GM18519 (cell line): ENCODE measurements around the gene ZNF319.
"Not testable (repeated sequence)": the region's sequence is repeated elsewhere in the genome, so short reads cannot be mapped to it uniquely, and the experiment has no call there.

Experiments used
- ATAC-seq: cut with Tn5 transposase; IDR thresholded peaks from one replicate; pipeline ENCODE4 v1.9.1; 2021; ENCODE audit warnings: mild to moderate bottlenecking, moderate library complexity; ENCODE audit not compliant: unreplicated experiment, low FRiP score

Gene ZNF319

DNA sequence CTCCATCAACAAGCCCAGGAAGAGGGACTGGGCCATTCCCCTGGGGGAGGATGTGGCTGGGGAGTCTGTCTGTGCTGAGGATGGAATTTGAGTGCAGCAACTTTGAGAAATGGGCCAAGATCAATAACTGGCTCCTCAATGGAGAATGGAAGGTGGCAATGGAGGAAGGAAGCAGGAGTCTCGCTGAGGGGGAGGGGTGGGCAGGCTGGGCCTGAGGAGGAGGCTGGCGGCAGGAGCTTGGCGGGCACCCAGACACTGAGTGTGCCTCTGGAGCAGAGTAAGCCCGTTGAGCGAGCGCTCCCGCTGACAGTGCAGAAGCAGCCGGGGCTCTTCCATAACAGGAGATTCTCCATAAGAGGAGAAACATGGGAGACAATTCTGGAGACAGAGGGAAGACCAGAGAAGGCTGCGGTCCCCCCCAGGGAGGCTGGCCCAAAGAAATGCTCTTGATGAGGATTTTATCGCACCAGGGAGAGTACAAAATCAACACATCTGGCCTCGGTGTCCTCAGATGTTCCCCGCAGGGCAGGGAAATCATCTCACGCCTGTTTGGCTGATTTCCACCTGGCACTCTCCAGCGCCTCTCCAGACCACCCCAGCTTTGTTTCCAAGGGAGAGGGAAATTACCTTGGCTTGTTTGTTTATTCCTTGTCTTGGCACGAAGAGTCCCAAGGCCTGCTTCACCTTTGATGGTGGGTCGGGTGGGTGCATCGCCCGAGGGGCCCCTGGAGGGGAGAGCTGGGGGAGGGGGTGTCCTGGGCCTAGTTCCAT, 22.3 kb upstream of the ZNF319 start:
- no peak for ATAC-seq

DNA sequence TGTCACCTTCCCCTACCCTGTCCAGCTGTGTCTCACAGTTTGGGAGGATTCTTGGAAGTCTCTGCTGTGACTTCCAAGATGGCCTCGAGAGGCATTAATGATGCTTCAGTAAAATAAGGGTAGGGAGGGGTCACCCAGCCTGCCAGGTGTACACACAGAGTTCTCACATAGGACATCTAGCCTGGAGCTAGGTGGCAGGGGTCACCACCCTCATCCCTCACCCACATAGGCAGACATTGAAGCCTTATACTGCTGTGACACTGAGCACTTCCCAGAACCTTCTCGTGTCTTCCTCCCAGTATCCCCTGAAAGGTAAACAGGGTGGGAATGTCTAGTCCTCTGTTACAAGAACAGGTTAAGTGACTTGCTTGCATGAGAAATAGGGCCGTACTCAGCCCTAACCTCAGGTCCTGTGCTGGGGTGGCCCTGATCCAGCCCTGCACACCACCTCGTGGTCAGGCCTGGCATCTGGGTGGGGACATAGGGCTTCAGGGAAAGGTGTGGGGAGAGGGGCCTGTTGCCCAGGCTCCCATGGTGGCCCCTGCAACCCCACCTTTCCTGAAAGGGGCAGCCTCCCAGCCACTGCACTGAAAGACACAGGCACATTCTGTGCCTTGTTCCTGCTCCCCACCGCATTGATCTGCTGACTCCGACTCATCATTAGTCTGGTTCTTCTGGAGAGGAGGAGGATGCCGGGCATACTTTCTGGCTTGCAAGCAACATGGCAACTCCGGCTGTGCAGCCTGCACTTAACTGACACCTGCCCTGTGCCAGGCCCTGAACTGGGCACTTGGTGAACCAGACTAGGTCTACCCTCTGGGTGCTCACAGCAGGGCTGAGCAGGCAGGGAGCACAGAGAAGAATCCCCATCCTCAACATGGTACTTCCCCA, 21.4 kb upstream of the ZNF319 start:
- no peak for ATAC-seq

DNA sequence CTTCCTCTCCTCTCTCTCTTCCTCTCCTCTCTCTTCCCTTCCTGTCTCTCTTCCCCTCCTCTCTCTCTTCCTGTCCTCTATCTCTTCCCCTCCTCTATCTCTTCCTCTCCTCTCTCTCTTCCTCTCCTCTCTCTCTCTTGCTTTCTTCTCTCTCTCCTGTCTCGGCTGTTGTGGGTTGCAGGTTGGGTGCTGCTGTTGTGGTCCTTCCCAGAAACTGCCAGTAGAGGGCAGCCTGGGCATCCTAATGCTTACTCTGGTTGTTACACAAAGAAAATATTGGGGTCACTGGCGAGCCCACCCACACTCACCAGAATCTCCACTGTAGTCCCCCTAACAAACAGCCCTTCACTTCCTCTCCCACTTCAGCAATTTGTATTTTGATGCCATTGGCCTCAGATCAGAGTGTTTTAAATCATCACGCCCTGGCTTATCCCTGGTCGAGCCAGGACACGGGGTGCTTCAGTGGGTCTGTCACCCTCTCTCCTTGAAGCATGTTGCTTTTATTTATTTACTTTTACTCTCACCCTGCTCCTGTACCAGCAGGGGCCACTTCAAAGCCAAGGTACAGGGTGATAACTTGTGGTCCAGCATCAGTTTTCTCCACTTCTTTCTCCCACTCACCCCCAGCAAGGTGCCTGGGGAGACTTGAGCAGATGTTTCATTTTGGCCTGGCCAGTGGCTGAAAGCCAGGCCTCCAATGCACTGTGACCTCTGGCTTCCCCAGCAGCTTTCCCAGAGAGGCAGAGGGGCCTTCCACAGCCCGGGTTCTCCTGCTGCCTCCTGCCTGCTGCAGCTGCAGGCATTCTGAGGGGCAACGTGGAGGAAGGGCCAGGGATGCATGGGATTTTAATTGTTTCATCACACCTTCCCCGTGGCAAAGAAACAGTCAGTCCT, 20.4 kb upstream of the ZNF319 start:
- ATAC-seq: no peak

DNA sequence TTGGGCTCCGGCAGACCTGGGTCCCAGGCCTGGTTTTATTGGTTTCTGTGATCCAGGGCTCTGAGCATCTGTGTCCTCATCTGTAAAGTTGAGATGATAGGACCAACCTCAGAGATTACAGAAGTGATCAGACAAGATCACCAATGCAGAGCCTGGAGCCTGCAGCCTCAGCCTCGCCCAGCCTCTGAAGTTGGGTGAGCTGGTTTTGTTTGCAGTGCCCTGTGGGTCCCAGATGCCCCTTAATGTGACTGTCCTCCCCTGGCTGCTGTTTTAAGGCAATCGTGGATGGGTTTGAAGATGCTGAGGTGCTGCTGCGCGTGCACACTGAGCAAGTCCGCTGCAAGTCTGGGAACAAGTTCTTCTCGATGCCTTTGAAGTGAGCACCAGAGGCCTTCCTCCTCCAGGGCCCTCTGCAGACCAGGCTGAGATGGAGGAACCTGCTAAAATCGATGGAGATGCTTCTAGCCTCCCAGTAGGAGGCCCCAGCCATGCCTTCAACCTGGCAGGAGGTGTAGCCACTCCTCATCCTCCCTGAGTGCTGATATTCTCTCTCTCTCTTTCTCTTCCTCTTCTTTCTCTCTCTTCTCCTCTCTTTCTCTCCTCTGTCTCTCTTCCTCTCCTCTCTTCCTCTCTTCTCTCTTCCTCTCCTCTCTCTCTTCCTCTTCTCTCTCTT, 19.5 kb upstream of the ZNF319 start:
- no peak for ATAC-seq

DNA sequence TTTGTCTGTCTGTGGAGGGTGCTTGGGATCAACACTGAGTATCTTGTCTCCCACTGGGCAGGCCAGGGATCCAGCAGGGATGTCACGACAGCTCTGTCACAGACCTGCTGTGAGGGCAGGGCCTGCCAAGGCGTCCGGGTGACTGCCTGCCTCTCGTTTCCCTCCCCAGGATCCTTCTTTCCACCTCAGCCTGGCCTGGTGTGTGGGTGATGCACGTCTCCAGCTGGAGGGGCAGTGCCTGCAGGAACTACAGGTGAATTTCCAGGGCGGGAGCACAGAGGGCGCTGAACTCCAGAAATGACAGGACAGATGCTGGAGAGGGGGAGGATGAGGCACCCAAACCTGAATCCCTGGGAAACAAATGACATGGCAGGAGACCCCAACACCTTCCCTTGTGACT, 18.3 kb upstream of the ZNF319 start:
- no peak for ATAC-seq

DNA sequence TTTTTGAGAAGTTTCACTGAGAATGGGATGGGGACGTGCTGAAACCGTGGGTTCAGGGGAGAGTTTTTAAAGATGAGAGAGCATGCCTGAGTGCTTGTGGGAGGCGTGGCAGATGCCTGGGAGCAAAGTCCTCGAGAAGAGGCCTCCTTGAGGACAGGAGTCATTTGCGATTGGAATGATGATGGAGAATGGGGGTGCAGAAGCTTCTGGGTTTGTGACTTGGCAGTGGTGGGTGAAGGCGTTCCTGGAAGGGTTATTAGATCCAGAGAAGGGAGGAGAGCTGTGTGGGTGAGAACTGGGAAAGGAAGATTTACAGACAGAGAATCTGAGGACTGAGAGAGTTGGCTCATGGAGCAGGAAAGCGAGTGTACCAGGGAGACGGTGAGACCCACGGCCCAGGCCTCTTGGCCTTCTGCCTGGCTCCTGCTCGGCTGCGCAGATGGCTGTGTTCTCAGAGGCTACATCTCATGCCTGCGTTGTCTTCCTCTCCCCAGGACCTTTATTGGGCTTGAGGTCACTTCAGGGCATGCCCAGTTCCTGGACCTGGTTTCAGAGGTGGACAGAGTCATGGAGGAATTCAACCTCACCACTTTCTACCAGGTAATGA, 16.5 kb upstream of the ZNF319 start:
- ATAC-seq: no peak

DNA sequence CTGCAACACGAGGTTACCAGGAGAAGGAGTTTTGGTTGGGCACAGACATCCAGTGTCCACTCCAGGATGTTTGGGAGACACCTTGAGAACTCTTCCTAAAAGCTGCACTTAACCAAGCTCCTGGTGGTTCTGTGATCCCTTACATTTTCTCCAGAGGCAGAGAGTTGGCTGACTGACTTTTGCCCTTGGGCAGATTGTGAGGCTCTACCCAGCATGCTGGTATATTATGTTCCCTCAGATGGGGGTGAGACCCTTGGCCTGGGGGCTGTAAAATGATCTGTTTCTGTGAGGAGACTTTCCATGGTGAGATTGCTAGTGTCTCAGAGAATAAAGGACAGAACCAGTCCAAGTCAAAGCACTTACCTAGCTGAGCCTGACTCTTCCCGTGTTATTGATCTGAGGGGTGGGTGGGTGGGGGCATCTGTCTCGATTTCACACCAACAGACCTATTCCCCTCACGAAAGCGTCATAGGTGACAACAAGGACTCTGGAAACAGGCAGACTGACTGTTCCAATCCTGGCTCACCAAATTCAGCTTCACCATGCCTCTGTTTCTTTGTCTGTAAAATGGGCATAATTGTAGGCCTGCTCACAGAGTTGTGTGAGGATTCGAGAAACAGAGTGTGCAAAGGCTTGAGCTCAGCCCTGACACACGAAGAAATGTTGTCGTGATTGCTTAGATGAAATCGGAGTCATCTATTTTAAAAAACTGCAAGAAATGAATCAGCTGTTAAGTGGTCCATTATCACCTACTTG, 12.9 kb upstream of the ZNF319 start:
- ATAC-seq: no peak

DNA sequence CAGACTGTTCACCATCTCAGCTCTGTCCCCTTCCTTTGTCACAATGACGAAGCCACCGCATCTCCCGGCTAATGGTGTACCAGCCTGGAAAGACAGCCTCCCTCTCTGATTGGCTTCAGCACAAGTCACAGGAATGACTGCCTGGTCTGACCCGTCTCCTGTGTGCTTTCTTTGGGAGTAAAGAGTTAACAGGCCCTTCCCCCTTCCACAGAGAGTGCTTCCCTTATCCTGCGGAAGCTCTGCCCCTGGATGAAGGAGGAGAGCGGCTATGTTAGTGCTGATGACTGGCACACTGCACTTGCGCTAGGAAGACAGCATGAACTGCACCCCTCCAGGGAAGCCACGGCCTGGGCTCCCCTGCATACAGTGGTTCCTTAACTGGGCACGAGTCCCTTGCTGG, 12.0 kb upstream of the ZNF319 start:
- ATAC-seq: no peak

DNA sequence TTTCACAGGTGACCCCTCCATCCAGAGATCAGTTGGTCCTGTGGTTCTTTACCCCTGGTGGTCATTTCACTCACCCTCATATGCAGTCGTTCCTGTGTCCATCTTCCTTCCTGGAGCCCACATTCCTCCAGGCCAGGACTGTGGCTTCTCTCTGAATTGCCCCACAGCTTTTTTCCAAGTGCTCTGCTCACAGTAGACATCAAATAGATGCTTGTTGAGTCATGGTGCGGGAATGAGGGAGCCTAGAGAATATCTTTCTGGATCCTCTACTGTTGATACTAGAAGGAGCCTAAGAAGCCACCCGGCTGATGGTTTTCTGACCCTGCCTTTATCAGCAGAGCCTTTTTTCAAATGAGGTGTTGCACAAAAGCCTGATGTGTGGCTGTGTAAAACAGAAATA, 11.2 kb upstream of the ZNF319 start:
- no peak for ATAC-seq

DNA sequence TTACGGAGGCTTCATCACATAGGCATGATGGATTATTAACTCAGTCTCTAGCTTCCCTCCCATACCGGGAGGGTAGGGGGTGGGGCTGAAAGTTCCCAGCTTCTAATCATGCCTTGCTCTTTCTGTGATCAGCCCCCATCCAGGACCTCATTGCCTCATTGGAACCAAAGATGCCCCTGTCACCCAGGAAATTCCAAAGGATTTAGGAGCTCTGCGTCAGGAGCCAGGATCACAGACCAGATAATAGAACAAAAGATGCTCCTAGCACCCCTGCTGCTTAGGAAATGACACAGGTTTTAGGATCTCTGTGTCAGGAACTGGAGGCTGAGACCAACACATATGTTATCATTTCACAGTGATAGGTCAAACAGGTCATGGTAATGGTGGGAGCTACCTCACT, 10.4 kb upstream of the ZNF319 start:
- ATAC-seq: no peak

DNA sequence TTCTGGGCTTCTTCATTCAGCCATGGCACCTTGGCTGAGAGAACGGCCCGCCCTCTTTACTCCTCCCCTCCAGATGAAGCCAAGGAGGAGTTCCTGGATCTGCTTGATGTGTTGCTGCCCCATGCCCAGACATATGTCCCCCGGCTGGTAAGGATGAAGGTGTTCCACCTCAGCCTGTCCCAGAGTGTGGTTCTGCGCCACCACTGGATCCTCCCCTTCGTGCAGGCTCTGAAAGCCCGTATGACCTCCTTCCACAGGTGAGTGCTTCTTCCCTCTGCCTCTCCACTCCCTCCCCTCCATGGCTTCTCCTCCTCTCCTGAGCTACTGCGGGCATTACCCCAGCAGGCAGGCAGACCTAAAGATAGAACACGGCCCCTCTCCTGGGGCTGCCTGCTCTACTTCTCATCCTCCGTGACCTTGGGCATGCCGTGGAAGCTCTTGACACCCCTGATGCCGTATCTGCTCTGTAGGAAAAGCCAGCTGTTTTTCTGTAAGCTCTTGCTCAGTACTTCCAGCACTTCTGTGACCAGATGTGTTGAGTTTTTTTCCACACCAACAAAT, 9.5 kb upstream of the ZNF319 start:
- ATAC-seq: no peak

DNA sequence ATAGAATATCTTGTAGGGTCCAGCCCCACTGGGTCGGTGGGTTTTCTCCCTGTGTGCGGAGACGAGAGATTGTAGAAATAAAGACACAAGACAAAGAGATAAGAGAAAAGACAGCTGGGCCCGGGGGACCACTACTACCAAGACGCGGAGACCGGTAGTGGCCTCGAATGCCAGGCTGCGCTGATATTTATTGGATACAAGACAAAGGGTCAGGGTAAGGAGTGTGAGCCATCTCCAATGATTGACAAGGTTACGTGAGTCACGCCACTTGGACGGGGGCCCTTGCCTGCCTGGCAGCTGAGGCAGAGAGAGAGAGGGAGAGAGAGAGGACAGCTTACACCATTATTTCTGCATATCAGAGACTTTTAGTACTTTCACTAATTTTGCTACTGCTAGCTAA, 4.3 kb upstream of the ZNF319 start:
- ATAC-seq: not testable (repeated sequence)

DNA sequence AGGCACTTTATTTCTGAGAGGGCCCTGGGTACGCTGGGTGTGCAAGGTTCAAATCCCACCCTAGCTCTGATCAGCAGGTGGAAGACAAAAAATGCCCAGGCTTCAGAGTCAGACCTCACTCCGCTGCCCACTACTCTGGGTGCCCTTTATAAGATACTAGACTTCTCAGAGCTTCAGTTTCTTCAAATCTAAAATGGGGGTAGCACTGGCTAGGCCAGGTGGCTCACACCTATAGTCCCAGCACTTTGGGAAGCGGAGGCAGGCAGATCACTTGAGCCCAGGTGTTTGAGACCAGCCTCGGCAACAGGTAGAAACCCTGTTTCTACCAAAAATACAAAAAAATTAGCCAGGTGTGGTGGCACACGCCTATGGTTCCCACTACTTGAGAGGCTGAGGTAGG, 2.5 kb upstream of the ZNF319 start:
- ATAC-seq: no peak

DNA sequence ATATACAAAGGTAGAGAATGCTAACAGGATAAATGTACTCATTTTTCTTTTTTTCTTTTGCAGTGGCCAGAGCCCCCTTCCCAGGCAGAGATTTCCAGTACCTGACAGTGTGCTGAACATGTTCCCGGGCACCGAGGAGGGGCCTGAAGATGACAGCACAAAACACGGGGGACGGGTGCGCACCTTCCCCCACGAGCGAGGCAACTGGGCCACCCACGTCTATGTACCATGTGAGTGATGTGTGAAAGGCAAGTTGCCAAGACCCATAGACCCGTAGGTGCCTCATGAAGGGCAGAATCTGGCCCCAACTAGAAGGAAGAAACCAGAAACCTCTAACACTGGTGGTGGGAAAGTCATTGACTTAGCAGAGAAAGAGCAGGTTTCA, 1.9 kb upstream of the ZNF319 start:
- no peak for ATAC-seq

DNA sequence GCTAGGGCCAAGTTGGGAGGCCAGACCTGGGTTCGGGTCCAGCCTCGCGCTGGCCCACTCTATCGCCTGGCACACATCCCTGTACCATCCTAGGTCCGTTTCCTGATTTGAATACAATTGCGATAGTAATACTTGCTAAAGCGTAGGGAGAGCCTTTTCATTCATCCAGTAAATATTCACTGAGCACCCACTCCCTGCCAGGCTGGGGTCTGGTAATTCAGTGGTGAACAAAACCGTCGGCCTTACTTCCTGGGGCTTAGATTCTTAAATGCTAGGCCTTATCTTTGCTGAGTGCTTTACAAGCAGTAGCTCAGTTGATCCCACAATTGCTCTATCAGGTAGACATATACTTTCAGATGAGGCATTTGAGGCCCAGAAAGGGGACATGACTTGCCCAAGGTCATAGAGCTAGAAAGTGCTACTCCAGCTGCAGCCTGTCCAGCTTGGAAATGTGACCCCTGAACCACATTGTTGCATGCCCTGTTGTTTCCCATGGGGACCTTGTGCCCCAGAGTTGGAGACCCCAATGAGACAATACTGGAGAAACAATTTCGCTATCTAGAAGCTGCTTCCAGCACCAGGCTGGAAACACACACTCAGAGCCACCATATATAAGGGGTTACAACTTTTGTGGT, 1.4 kb upstream of the ZNF319 start:
- ATAC-seq: no peak

DNA sequence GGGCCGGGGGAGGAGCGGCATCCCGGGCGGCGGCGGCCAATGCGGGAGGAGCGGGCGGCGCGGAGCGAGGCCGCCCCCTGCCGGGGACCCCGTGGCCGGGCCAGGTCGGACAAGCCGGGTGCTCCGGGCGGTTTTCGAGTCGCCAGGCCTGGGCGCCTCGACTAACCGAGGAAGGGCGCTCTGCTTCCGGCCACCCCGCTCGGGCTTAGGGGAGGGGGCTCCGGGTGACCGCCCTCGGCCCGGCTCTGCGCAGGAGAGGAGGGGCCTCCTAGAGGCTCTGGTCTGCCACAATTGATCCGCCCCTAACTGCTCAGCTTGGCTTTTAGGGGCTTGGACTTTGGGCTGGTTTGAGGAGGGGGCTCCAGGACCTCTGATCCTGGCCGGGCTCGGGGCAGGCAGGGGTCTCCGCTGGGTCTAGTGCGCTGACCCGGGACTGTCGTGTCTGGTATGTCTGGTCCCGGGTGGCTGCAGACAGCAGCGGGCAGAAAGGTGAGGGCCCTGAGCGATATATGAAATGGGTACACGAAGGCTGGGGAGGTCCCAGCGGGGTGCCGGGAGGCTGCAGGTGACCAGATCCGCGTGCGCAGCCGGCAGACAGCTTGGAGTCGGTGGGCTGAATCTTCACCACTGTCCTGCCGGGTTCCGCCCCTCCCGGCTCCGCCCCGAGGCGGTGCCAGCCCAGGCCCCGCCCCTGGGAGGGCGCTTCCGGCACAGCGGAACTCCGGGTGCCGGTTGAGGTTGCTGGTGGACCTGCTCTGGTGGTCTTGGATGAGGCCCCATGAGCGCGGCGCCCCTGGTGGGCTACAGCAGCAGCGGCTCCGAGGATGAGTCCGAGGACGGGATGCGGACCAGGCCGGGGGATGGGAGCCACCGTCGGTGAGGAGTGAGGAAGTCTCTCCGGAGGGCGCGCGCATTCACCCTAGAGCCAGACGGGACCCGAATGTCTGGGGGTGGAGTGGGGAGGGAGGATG, 519 bp upstream of the ZNF319 start, which contains the start of gene USB1:
TSS of gene USB1 (plus strand) at position 702 of the 971 bp plus-strand sequence. CDS start at position 779, 77 bp downstream.
- peak; percentile 65 for ATAC-seq

DNA sequence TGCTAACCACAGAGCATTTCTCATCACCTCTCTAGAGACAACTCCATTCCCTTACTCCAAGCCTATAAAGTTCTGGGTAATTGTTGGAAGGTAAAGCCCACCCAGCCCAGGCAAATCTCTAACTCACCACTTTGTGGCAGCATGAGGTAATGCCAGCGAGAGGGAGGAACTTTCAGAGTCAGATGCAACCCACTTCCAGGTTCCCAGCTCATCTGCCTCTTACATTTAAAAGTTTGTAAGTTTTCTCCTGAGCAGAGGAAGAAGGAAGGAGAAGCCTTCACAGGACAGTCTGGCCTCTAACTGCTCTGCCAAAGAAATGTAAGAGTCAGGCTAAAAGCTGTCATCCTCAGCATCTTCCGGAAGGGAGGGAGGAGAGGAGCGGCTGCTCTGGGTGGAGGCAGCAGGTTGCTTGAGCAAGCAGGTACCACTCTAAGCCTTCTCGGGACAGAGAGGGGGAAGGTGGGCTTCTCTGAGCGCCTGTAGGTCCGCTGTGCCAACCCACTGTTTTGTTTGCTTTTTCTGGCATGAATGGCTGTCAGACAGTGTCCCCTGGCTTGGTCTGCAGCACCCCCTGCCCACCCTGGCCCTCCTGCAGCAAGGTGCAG, 1.0 kb downstream of the ZNF319 start:
- ATAC-seq: no peak
